ENCODE data around the gene GALNT9. TPM values are rescaled to one million over a fixed set of nuclear protein-coding genes. Genes with fewer than 3 reads are reported as not detected.

The GALNT9 gene
- total RNA-seq, 6 experiments from 2014 or later: not detected

DNA sequence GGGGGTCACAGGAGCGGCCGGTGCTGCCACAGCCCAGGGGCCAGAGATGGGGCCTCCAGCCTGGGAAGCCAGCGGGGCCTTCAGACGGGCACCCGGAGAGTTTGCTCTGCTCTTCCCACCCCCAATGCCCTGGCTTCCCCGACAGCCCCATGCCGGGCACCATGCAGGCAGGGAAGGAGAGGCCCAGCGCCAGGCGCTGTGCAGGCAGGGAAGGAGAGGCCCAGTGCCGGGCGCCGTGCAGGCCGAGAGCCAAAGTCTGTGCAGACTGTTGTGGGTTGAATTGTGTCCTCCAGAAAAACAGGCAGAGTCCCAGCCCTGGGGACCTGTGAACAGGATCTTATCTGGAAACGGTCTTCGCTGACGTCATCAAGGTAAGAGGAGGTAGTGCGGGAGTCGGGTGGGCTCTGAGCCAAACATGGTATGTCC, 34.3 kb downstream of the GALNT9 start:
- Histone ChIP-seq H3K4me1 (no peaks in the 10 kb centered on the region), H3K4me3 (no peak overlapping the region), H3K9me3 (no peaks in the 10 kb centered on the region), H3K27me3 (no peaks in the 10 kb centered on the region), H3K36me3 (no peaks in the 10 kb centered on the region), H3K27ac (no peak overlapping the region)
- TF ChIP-seq CTCF (IDR thresholded peaks at IDR 0.05) (no peak), POLR2A (IDR thresholded peaks at IDR 0.05) (no peak)
- DNase-seq: peak in 1 of 3 donors; percentile 31
- intact Hi-C loops (cut with DNase I): no loop called here
- ATAC-seq: no peak
- WGBS (ENCODE audit: insufficient coverage, low coverage, low lambda C conversion rate, missing lambda C conversion rate): 61% methylated on average over 5 of the region's 18 CpGs

- intact Hi-C loops (cut with DNase I): no loop called here
- WGBS (ENCODE audit: insufficient coverage, low coverage, low lambda C conversion rate, missing lambda C conversion rate): 45% methylated on average over 11 of the region's 24 CpGs
- ATAC-seq (peak in 1 of 4 donors; percentile 24), DNase-seq (peak in 1 of 3 donors; percentile 38)
- TF ChIP-seq POLR2A (IDR thresholded peaks at IDR 0.05) (no peak), CTCF (IDR thresholded peaks at IDR 0.05) (no peak)
- Histone ChIP-seq H3K9me3 (no peaks in the 10 kb centered on the region), H3K4me3 (no peak overlapping the region), H3K4me1 (no peaks in the 10 kb centered on the region), H3K27ac (no peak overlapping the region), H3K36me3 (no peaks in the 10 kb centered on the region), H3K27me3 (no peaks in the 10 kb centered on the region)
Observed at GRCh38 chr12:132294121-132295034, 35.0 kb downstream of the GALNT9 start.

DNA sequence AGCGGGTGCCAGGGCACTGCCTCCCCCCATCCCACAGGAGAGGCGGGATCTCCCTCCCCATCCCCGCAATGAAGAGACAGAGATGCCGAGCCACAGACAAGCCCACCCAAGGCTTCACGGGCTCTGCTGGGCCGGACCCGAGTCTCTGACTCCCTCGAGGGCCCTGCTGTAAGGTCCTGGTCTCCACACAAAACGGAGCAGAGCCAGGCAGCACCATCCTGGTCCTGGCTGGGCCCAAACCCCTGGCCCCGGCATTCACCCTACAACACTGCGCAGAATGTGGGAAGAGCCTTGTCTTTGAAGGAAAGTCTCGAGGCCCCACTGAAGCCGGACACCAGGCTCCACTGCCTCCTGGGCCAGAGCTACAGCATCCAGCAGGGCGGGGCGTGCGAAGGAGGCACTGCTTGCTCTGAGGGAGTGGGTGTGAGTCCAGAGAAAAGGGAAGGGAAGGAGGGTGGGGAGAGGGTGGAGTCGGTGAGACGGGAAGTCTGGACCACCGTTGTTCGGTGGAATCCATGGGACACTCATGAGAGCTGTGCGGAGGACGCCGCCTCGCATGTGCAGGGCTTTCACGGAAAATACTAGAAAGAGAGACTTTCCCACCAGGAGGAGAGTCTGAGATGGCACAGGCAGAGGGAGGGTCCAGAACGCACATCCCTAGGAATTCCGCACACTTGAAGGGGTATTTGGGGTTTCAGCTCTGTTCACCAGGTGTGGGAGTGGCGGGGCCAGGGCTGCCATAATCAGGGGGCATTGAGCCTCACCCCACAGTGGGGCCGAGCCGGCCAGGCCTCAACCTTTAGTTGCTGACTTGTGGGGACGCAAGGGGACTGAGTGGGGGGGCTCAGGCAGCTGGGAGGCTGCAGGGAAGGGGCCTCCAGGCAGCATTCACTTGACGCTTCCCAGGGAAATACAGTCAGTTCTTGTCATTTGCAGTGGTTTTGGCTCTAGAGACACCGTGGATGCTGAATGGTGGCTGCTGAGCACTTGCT, 36.8 kb downstream of the GALNT9 start:
- no peaks in the 10 kb centered on the region for H3K36me3 ChIP-seq
- no peak overlapping the region for H3K27ac ChIP-seq
- H3K4me3 ChIP-seq: no peak overlapping the region
- intact Hi-C loops (cut with DNase I): no loop called here
- TF ChIP-seq CTCF (IDR thresholded peaks at IDR 0.05) (no peak), POLR2A (IDR thresholded peaks at IDR 0.05) (no peak)
- WGBS (ENCODE audit: insufficient coverage, low coverage, low lambda C conversion rate, missing lambda C conversion rate): 69% methylated on average over 9 of the region's 33 CpGs
- H3K9me3 ChIP-seq: no peaks in the 10 kb centered on the region
- ATAC-seq (no peak), DNase-seq (peak in 1 of 3 donors; percentile 40)
- no peaks in the 10 kb centered on the region for H3K27me3 ChIP-seq
- H3K4me1 ChIP-seq: no peaks in the 10 kb centered on the region

DNA sequence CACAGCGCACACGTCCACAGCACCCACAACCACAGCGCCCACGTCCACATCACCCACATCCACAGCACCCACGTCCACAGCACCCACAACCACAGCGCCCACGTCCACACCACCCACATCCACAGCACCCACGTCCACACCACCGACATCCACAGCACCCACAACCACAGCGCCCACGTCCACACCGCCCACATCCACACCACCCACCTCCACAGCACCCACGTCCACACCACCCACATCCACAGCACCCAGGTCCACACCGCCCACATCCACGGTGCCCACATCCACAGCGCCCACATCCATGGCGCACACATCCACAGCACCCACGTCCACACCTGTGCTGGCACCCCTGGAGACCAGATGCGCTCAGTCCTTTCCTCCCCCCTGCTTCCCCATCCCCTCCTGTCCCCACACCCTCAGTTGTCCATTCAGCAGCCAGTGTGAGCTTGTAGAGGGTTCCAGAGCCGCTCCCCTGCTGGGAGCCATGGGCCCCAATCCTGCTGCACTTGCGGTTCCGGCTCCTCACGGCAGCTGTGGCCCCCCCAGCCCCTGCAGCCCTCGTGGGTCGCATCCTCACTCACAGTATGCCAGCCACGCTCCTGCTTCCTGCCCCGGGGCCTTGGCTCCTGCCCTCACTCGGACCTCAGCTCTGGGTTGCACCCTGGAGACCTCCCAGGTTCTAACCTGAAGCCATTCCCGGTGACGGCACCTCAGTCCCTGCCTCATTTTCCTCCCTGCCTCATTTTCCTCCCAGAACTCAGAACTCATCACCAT, 37.8 kb downstream of the GALNT9 start:
- Histone ChIP-seq H3K36me3 (no peaks in the 10 kb centered on the region), H3K9me3 (no peaks in the 10 kb centered on the region), H3K4me3 (no peak overlapping the region), H3K27ac (no peak overlapping the region), H3K27me3 (peaks cover 0 to 1% of the 10 kb centered on the region in 2 donors), H3K4me1 (no peaks in the 10 kb centered on the region)
- intact Hi-C loops (cut with DNase I): no loop called here
- 81% methylated on average over 17 of the region's 30 CpGs for WGBS (ENCODE audit: insufficient coverage, low coverage, low lambda C conversion rate, missing lambda C conversion rate)
- no peak for TF ChIP-seq POLR2A (IDR thresholded peaks at IDR 0.05)
- no peak for TF ChIP-seq CTCF (IDR thresholded peaks at IDR 0.05)
- no peak for ATAC-seq
- DNase-seq: peak in 1 of 3 donors; percentile 44

Measured in right lobe of liver (tissue), 6 donors.